Activated CD4-positive, alpha-beta T cell treated with anti-CD3 and anti-CD28 coated beads, Interleukin-10, Interleukin-2, amounts not matched to agents 100 ng/mL and 50 ng/mL, durations not matched to agents 16 hours and 8 hours (primary cell): ENCODE measurements around the gene SUSD2.
"Not testable (repeated sequence)": the region's sequence is repeated elsewhere in the genome, so short reads cannot be mapped to it uniquely, and the experiment has no call there.

Source experiments
- DNase-seq: peaks from one replicate; pipeline ENCODE4 v3.0.0-alpha.2; 2020

The SUSD2 gene

DNA sequence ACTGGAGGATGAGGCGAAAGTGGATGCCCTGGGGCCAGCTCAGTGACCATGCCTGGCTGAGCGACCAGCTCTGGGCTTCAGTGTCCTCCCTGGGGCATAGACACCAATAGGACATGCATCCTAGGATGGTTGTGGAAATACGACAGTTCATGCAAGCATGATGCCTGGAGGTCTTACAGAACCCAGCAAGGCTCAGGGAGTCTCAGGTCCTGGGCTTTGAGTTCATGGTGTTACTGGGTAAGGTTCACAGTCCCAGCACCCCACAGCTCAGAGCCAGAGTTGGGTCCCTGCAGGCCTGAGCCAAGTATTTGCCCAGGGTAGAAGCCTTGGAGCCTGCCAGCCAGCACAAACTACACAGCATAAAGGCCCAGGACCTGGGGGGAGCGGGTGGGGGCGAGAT lies 4.2 kb upstream of the SUSD2 start:
- no peak for DNase-seq

- DNase-seq = no peak
These were observed 3.8 kb upstream of the SUSD2 start for GRCh38 chr22:24177456-24177855.

DNA sequence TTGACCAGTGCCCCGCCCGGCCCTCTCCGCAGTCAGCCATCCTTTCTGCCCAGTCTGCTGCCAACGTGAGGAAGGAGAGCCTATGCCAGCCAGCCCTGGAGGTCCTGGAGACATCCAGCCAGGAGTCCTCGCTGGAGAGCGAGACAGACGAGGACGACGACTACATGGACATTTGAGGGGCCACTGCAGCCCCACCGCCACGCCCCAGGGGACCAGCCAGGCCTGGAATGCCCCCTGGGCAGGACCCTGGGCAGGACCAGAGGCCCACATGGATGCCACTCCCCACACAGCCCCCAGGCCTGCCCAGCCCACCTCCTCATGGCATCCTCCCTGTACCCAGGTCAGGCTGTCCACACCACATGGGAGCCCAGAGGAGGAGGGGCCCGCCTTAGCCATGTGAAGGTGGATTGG lies 3.3 kb upstream of the SUSD2 start:
- DNase-seq = no peak

DNA sequence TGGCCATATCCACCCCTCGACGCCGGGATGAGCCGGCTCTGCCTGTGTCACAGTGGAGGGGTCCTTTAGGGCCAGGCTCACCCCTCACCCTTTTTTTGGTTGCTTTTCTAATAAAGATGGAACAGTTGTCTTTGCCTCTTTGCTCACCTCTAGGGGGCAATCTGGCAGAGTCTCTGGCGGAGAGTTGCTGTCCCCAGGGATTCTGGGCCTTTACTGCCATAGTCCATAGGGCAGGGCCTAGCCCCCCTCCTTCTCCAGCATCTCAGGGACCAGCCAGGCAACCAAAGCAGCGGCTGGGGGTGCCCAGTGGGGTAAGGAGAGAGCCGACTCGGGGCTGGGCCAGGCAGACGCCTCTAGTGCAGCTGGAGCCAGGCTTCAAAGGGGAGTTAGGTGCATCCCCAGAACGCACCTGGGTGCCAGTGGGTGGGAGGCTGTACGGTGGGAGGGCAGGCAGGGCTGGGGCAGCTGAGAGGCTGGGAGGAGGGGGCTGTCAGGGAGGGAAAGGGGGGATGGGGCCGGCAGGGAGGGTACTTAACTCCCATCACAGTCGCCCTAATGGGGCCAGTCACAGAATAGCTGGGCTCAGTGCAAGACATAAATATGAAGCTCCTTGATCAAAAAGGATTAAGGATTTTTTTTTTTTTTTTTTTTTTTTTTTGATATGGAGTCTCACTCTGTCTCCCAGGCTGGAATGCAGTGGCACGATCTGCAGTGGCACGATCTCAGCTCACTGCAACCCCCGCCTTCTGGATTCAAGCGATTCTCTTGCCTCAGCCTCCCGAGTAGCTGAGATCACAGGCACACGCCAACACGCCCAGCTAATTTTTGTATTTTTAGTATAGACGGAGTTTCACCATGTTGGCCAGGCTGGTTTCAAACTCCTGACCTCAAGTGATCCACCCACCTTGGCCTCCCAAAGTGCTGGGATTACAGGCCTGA lies 2.5 kb upstream of the SUSD2 start:
- DNase-seq = no peak

GRCh38 chr22:24179478-24180210 lies 1.6 kb upstream of the SUSD2 start:
- no peak for DNase-seq

DNA sequence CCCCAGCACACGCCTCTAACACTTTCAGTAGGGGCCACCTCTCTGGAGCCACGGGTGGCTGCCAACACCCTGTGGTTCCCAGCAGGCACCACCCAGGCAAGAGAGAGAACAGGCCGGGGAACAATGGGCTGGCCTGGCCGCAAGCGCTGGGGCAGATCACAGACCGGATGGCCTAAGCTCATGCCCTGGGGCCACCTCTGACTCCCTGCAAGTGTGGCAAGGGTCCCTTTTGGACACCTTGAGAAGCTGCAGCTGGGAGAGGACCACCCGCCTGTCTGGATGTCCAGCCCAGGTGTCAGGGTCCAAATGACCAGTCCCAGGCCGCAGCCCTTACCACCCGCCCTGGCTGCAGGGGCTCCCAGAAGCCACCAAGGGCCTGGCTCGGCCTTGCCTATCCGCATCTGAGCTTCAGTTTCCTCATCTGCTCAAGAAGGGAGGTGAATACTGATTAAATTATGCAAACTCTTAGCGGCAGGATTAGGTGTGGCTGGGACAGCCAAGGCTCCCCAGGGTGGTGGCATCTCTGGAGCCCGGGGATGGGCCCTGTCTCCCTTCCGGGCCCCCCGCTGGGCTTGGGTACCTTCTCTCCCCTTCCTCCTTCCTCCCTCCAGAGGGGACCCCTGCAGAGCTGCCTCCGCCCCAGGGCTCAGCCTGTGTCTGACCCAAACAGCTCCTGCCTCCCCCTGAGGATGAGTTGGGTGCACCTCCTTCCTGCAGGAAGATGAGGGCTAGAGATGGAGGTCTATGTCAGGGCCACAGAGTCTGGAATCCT lies 785 bp upstream of the SUSD2 start:
- no peak for DNase-seq

DNA sequence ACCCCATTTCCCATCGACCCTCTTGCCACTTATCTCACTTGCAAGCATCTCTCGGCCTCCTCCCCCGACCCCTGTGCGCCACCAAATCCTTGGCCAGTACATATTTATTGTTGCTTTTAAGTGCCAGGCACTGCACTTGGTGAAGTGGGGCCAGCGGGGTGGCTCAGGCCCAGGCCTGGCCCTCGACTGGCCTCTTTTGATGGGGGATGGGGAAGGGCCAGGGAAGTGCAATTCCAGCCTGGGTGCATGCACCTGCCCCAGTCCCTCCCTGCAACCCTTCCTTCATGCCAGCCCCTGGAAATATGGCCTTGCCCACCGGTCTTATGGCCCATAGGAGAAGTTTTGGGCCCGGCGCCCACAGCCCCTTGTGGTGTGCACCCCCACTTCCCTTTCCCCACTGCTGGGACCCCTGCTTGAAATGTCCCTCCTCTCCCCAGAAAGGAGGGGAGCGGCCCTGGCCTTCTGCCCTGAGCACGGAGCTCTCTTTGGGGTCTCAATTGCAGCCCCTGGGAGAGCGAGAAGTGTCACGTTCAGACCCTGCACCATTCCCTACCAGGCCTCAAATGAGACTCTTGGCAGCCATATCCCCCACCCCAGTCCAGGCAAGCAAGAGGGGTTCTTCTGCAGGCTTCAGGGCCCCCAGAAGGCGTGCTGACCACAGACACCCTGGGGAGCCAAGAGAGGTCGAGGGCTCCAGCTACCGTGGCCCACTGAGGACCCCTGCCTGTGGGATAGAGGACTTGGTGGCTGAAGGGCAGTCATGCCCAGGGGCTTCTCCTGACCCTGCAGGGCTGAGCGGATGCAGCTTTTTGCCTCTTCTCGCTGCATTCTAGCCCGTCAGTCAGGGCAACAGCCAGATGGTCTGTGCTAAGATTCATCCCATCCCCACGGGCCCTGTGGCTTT lies 961 bp downstream of the SUSD2 start:
- no peak for DNase-seq

DNA sequence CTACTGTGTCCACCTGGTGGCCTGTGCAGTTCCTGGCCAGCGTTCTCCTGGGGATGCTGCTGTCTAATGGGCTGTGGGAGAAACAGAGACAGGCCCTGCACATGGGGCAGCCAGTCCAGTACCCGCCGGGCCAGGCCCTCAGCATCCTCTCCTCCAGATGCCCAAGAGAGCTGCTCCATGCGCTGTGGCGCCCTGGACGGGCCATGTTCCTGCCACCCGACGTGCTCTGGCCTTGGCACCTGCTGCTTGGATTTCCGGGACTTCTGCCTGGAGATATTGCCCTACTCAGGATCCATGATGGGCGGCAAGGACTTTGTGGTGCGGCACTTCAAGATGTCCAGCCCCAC lies 1.6 kb downstream of the SUSD2 start:
- DNase-seq = not testable (repeated sequence)

DNA sequence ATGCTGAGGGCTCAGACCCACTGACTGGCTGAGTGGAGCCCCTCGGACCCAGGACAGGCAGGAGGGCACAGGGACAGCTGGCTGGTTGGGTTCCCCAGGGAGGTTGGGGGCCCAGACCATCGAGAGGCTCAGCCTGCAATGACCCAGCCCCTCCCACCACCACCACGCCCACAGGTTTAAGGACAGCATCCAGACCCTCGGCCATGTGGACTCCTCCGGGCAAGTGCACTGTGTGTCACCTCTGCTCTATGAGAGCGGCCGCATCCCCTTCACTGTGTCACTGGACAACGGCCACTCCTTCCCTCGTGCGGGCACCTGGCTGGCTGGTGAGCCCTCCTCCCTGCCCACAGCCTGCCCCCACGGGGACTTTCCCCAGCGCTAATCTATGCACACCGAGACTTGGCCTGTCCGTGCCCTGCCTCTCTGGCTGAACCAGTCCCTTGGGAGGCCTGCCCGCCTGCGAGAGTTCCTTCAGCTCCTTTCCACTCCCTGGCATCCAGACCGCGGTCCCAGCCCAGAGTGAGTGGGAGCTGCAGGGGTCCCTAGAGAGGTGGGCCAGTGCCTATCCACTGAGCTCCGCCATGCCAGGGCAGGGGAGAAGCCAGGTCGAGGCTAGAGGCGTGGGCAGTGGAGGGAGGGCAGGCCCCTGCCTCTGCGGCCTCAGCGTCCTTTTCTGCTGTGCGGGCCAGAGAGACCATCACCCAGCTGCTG lies 2.2 kb downstream of the SUSD2 start:
- DNase-seq = no peak

GRCh38 chr22:24184057-24184798 lies 2.9 kb downstream of the SUSD2 start:
- DNase-seq = no peak

- no peak for DNase-seq
These were observed 3.8 kb downstream of the SUSD2 start for GRCh38 chr22:24185001-24185500.

GRCh38 chr22:24185501-24186351 lies 4.4 kb downstream of the SUSD2 start:
- no peak for DNase-seq

DNA sequence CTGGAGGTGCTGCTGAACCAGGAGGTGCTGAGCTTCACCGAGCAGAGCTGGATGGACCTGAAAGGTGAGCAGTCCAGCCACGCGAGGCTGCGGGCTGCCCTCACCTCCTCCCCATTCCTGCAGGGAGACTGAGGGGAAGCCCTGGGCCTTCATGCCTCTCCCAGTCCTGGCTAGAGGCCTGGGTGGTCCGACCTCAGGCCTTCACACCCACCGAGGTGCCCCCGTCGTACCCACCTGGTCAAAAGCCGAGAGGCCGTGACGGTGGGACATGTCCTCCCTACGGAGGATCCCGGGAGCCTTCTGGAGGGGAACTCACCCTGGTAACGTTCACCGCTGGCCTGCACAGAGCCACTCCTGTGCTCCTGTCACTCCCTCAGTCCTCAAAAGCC lies 5.1 kb downstream of the SUSD2 start:
- DNase-seq = no peak

DNA sequence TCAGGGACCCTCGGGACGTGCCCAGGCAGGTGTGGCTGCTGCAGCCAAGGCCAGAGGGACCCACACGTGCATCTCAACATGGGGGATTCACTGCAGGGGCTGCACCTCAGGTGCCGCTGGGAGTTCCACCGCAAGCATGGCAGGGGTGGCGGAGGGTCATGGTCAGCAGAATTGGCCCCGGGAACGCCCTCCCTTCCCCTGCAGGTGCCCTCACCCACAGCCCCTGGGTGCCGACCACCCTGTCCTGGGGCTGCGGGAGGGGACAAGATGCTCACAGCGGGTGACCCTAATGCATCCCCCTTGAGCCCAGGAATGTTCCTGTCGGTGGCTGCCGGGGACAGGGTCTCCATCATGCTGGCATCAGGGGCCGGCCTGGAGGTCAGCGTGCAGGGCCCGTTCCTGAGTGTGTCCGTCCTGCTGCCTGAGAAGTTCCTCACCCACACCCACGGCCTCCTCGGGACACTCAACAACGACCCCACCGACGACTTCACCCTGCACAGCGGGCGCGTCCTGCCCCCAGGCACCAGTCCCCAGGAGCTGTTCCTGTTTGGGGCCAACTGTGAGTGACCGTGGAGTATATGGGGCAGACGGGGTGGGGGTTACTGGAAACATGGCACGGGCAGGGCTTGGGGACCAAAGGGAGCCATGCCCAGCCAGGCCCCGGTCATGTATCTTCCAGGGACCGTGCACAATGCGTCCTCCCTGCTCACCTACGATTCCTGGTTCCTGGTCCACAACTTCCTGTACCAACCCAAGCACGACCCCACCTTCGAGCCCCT lies 5.8 kb downstream of the SUSD2 start:
- DNase-seq = no peak

GRCh38 chr22:24187731-24188644 lies 6.7 kb downstream of the SUSD2 start:
- DNase-seq = no peak

DNA sequence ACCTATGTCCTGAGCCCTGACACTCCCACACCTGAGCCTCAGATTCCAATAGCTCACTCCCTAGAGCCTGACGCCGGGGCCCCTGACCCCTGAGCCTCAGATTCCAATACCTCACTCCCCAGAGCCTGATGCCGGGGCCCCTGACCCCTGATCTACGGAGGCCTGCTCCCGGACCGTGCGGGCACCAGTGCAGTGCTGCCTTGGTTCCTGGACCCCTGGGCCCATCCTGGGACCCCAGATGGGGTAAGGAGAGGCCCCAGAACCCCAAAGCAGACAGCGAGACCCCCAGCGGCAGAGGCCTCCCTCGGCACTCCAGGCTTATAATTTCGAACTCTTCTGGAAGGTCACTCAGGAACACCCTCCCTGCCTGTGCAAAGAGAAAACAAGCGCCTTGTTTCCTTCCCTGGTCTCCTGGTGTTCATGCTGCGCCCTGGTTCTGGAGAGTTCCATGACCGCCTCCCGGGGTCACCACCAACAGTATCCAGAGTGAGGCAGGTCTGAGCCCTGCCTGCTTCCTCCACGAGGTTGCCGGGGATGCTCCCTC lies 7.5 kb downstream of the SUSD2 start:
- no peak for DNase-seq
